Measurements from ENCODE around the gene NUP62. TPM values are rescaled to one million over a fixed set of nuclear protein-coding genes. Genes with fewer than 3 reads are reported as not detected.

The NUP62 gene
- total RNA-seq, 3 donors from 2014 or later (not counting 1 experiment from before 2014, with no cell fraction given), result 34.2 to 57.4 (median 40.9) TPM

GRCh38 chr19:49864890-49865289, 64.4 kb downstream of the NUP62 start:
- TF ChIP-seq CTCF (IDR thresholded peaks at IDR 0.05), result no peak
- WGBS (ENCODE audit: insufficient coverage), result 94% methylated on average over 13 of the region's 13 CpGs
- peaks cover 35% of the 10 kb centered on the region for H3K36me3 ChIP-seq (ENCODE audit: control insufficient read depth, insufficient read depth, low read length)
- no peak overlapping the region for H3K27ac ChIP-seq (ENCODE audit: low read length)
- H3K9me3 ChIP-seq (ENCODE audit: control insufficient read depth, insufficient read depth, low read length), result no peaks in the 10 kb centered on the region
- H3K27me3 ChIP-seq (ENCODE audit: control insufficient read depth, insufficient read depth, low read length), result no peaks in the 10 kb centered on the region
- intact Hi-C loops (cut with micrococcal nuclease), result loop anchor here (5.0 kb wide), 2 partner anchors 98 to 188 kb away; partner anchors contain the start of genes AP2A1 and PRMT1
- no peak overlapping the region for H3K4me3 ChIP-seq (ENCODE audit: low read length)
- peaks cover 40% of the 10 kb centered on the region for H3K4me1 ChIP-seq (ENCODE audit: control insufficient read depth, insufficient read depth, low read length)
- H3K4me1 Mint-ChIP-seq, result peaks cover 14 to 20% of the 10 kb centered on the region in 2 donors
- no peak overlapping the region for H3K27ac Mint-ChIP-seq
- no peaks in the 10 kb centered on the region for H3K27me3 Mint-ChIP-seq (ENCODE audit: low read depth in 2 of 2)
- no peaks in the 10 kb centered on the region for H3K9me3 Mint-ChIP-seq
- no peak for ATAC-seq
- DNase-seq, result no peak
- no peak overlapping the region for H3K4me3 Mint-ChIP-seq
- no peaks in the 10 kb centered on the region for H3K36me3 Mint-ChIP-seq

GRCh38 chr19:49863935-49864320, 65.4 kb downstream of the NUP62 start:
- Mint-ChIP-seq H3K27me3 (ENCODE audit: low read depth in 2 of 2) (no peaks in the 10 kb centered on the region), H3K36me3 (no peaks in the 10 kb centered on the region), H3K4me3 (no peak overlapping the region), H3K27ac (no peak overlapping the region), H3K4me1 (peaks cover 14 to 20% of the 10 kb centered on the region in 2 donors), H3K9me3 (no peaks in the 10 kb centered on the region)
- Histone ChIP-seq H3K27ac (ENCODE audit: low read length) (no peak overlapping the region), H3K36me3 (ENCODE audit: control insufficient read depth, insufficient read depth, low read length) (peaks cover 36% of the 10 kb centered on the region), H3K27me3 (ENCODE audit: control insufficient read depth, insufficient read depth, low read length) (no peaks in the 10 kb centered on the region), H3K4me1 (ENCODE audit: control insufficient read depth, insufficient read depth, low read length) (peaks cover 36% of the 10 kb centered on the region), H3K9me3 (ENCODE audit: control insufficient read depth, insufficient read depth, low read length) (no peaks in the 10 kb centered on the region), H3K4me3 (ENCODE audit: low read length) (no peak overlapping the region)
- ATAC-seq (no peak), DNase-seq (no peak)
- intact Hi-C loops (cut with micrococcal nuclease), result no loop called here
- 96% methylated on average over 17 of the region's 17 CpGs for WGBS (ENCODE audit: insufficient coverage)
- TF ChIP-seq CTCF (IDR thresholded peaks at IDR 0.05), result no peak

- TF ChIP-seq CTCF (IDR thresholded peaks at IDR 0.05), result no peak
- Mint-ChIP-seq H3K4me1 (peaks cover 14 to 20% of the 10 kb centered on the region in 2 donors), H3K4me3 (no peak overlapping the region), H3K27ac (peak overlapping the region in 1 of 2 donors; percentile 36), H3K27me3 (ENCODE audit: low read depth in 2 of 2) (no peaks in the 10 kb centered on the region), H3K9me3 (no peaks in the 10 kb centered on the region), H3K36me3 (no peaks in the 10 kb centered on the region)
- H3K36me3 ChIP-seq (ENCODE audit: control insufficient read depth, insufficient read depth, low read length), result peaks cover 42% of the 10 kb centered on the region
- H3K9me3 ChIP-seq (ENCODE audit: control insufficient read depth, insufficient read depth, low read length), result no peaks in the 10 kb centered on the region
- H3K27me3 ChIP-seq (ENCODE audit: control insufficient read depth, insufficient read depth, low read length), result no peaks in the 10 kb centered on the region
- ATAC-seq (no peak), DNase-seq (no peak)
- peaks cover 31% of the 10 kb centered on the region for H3K4me1 ChIP-seq (ENCODE audit: control insufficient read depth, insufficient read depth, low read length)
- no peak overlapping the region for H3K27ac ChIP-seq (ENCODE audit: low read length)
- no peak overlapping the region for H3K4me3 ChIP-seq (ENCODE audit: low read length)
- intact Hi-C loops (cut with micrococcal nuclease), result no loop called here
- WGBS (ENCODE audit: insufficient coverage), result 96% methylated on average over 24 of the region's 24 CpGs
Measured at GRCh38 chr19:49863254-49863934, 65.9 kb downstream of the NUP62 start.

All from natural killer cell (primary cell).